Stimulated activated CD4-positive, alpha-beta T cell treated with anti-CD3 and anti-CD28 coated beads, Interleukin-12 subunit alpha, Interleukin-12 subunit beta, amount 100 ng/mL, for 24 hours (primary cell): ENCODE results near the gene VPS37D.

Experiments used
- DNase-seq, 2 experiments: peaks; one replicate each; pipeline ENCODE4 v3.0.0-alpha.2; 2020; ENCODE audit warnings: low read depth in 2 of 2

Gene VPS37D

GRCh38 chr7:73680501-73680900, 12.9 kb downstream of the VPS37D start:
- no peak for DNase-seq

GRCh38 chr7:73681031-73681430, 13.4 kb downstream of the VPS37D start:
- DNase-seq, result no peak

DNA sequence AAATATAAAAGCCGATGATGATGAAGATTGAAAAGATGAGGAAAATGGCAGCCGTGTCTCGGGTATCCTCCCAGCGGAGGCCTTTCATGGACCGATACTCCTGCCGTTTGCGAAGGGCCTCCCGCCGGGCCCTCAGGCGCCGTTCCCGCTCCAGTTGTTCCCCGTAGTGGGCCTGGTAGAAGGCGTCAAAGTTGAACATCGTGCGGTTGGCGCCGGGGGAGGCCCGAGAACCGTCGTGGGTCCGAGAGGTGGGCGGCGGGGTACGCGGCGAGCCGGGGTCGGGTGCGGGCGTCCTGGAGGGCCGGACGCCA, 15.1 kb downstream of the VPS37D start:
- DNase-seq, result no peak

DNA sequence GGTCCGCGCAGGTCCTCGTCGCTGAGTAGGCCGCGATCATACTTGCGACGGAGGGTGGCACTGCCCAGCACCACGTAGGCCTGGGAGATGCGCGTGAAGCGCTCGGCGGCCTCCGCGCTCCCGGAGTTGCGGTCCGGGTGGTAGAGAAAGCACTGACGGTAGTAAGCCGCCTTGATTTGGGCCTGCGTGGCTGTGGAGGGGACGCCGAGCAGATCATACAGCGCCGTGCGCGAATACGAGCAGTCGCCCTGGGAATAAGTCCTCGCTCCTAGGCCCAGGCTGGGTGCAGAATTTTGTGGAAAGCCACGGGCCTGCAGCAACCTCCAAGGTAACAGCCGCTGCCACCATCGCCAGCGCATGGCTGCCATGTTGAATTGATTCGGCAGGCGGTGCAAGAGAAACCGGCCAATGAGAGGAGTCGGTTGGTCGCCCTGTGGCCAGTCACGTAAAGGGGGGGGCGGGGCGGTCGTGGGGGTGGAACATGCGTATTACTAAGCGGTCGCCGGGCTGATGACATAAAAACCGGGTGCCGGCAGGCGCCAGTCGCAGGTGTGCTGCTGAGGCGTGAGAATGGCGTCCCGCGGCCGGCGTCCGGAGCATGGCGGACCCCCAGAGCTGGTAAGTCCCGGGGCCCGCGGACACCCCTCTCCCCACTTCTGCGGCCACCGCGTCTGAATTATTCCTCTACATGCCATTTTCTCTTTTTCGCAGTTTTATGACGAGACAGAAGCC, 15.6 kb downstream of the VPS37D start, which contains the start of the genes BUD23 and DNAJC30:
Gene BUD23, plus strand, starts transcription at position 542 of the 732 bp plus-strand sequence. Its CDS starts 29 bp downstream, at position 571.
Gene DNAJC30, minus strand, starts transcription at position 398 of the 732 bp plus-strand sequence. Its CDS starts 30 bp downstream, at position 368.
- peak; percentile 97 to 98 for DNase-seq

DNA sequence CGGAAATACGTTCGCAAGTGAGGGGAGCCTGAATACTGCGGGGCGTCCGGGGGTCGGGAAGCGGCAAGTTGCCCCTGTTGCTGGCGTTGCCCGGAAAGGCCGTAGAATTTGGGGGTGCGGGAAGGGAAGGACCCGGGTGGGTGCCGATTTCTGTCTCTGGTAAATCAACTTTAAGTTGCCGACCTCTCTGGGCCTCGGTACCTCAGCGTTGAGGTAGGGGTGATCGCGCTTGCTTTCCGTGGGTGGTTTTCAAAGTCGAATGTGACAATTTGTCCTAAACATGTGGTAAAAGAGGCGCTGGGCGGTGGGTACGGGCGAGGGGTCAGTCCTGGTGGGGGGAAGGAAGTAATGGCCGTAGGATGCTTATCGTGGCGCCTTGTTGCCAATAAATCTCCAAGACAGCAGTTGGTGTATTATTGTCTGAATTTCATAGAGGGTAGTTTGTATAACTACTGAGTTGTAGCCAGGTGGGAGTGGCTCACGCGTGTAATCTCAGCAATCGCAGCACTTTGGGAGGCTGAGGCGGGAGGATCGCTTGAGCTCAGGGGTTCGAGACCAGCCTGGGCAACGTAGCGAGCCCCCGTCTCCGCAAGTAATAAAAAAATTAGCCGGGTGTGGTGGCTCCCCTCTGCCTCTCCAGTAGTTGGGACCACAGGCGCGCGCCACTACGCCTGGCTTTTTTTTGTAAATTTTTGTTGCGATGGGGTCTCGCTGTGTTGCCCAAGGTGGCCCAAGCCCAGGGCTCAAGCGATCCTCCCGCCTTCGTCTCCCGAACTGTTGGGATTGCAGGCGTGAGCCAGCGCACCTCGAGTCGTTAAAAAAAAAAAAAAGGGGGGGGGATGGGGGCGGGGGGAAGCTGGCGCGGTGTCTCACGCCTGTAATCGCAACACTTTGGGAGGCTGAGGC, 16.4 kb downstream of the VPS37D start:
- DNase-seq, result no peak

- DNase-seq, result no peak
Measured at GRCh38 chr7:73685311-73685710, 17.7 kb downstream of the VPS37D start.

DNA sequence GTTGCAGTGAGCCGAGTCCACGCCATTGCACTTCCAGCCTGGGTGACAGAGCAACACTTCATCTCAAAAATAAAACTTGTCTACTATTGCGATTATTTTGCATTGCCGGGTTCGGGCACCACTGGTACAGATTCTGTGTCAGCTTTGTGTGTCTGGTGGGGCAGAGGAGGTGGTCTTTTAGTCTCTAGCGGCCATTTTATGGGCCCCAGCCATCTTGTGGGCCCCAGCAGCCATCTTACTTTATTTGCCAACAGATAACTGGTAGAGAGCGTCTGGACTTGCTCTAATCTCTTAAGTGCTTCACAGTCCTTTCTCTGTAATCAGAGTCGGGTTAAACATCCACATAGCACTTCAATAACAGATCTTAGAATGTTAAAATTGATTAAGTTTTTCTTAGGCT, 20.7 kb downstream of the VPS37D start:
- no peak for DNase-seq

DNA sequence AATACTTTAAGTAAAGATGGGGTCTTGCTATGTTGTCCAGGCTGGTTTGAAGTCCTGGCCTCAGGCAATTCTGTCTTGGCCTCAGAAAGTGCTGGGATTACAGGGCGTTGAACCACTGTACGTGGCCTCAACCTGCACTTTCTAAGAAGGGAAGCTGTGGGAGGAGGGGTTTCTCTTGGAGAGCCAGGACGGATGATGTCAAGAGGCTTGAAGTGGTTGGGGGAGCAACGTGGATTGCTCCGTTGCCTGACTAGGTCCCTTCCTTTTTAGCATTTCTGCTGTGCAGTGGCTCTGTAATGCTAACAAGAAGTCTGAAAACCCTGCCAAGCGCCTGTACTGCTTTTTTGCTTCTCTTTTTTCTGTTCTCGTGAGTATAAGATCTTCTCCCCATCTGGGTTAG, 23.0 kb downstream of the VPS37D start:
- no peak for DNase-seq

DNA sequence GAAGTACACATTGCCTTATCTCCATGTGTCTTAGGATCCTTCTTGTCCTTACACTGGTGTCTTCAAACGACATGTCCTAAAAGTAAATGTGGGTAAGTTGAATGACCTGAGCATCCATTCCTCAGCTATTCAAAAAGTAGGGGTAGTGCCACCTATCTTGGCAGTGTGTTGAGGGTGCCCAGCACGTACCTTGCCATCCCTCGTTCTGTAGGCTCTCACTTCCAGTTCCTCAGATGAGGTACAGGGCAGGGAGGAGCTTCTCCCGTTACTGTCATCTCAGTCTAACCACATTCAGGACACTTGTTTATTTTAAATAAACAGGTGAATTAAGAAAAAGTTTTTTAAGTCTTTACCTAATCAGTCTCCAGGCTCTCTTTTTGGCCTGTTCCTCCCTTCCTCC, 28.7 kb downstream of the VPS37D start:
- DNase-seq, result no peak

DNA sequence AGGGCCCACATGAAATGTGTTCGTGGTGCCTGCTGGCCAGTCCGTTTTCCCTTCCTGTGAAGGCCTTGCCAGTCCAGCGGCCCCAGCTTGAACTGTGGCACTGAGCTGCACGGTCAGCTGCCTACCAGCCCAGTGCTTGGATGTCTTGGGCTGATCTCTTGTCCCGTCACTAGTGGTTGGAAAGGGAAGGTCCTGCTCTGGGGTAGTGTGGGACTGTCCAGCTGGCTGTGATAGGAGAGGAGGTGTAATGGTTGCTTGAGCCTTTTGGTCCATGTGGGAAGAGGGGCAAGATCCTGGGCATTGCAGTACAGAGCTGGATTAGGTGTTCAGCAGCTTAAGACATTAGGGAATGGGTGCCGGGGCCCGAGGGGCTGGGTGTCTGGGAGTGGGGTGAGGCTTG, 30.8 kb downstream of the VPS37D start:
- no peak for DNase-seq

DNA sequence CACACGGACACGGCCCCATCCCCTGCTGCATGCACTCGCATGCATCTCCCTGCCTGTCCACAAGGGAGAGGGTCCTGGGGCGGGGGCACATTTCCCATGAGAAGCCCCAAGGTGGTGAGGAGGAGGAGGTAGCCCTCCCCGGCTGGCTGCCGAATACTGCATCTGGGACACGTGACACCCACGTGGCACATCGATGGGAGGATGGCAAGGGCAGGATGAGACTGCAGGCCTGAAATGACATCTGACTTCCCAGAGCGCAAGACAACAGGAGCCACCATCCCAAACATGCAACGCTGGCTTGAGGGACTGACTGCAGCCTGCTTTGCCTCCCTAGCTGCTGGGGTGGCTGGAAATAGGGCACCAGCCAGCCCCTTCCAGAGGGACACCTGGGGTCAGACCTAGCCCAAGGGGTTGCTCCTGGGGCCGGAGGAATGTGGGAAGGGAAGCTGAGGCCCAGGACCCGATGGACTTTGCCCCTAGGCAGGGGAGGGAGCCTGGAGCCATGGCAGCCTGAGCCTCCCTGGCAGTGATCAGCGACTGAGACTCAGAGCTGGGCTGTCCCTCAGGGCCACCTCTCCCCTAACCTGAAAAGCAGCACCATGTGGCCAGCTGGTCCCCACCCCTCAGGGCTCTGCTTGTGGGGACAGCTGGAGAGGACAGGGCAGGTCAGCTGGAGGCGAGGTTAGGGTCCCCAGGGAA, 31.9 kb downstream of the VPS37D start:
- DNase-seq, result no peak

DNA sequence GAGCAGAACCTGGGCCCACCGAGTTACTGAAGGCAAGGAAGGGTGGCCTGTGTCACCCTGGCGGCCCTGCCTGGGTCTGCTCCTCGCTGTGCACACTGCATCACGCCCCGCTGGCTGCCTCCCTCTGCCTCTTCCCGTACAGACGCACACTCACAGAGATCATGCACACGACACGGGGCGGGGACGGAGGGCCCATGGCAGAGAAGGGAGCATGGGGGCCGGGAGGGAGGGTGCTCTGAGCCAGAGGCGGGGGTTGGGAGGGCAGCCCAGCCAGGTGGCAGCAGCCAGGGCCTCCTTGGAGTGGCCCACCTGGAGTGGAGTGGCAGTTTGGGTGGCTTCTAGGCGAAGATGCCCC, 32.4 kb downstream of the VPS37D start:
- DNase-seq, result no peak

- DNase-seq, result no peak
Measured at GRCh38 chr7:73700581-73701134, 33.0 kb downstream of the VPS37D start.

DNA sequence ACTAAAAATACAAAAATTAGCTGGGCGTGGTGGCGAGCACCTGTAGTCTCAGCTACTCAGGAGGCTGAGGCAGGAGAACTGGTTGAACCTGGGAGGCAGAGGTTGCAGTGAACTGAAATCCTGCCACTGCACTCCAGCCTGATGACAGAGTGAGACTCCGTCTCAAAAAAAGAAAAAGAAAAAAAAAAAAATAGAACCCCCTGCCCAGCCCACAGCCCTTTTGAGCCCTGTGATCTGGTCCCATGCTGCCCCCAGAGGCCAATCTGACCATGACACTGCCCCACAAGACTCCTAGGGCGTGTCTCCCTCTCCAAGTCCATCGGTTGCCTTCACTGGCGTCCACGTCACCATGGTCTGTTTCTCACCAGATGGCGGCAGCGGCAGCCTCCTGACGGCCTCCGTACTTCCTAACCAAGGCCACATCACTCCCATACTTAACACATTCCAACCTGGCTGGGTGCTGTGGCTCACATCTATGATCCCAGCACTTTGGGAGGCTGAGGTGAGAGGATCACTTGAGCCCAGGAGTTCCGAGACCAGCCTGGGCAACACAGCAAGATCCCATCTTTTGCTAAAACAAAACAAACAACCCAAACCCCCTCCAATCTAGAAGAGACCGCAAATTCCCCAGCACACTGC, 33.8 kb downstream of the VPS37D start:
- DNase-seq, result no peak

GRCh38 chr7:73702226-73702625, 34.6 kb downstream of the VPS37D start:
- DNase-seq, result no peak

DNA sequence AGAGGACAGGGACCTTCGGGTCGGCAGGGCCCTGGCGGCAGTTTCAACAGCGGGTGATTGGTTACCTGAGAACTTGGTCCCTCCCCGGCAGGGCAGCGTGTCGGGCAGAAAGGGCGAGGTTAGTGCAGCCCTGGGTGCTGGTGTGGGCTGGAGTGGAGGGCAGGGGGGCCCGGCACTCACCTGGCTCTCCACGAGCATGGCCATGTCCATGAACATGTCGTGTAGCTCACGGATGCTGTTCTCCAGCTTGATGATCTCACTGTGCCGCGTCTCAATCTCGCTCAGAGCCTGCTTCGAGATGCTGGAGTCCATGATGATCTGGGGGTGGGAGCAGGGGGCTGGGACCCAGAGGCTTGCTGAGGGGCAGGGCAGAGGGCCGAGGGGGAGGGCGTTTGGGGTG, 35.0 kb downstream of the VPS37D start:
- no peak for DNase-seq

DNA sequence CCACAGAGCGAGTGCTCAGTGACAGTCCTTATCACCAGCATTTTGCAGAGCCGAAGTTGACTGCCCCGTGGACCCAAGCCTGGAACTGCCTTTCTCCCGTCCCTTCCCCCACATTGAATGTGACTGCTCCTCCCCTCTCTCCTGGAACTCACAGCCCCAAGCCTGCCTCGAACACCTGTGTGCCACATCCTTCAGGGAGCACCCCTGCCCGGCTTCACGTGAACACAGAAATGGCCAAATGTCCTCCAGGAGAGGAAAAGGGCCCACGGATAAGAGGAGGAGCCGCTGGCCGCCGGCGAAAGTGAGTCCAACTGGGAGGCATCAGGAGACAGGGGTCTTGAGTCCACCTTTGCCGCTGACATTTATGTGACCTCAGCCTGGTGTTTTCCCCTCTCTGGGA, 35.6 kb downstream of the VPS37D start:
- no peak for DNase-seq

- no peak for DNase-seq
Measured at GRCh38 chr7:73703757-73704639, 36.4 kb downstream of the VPS37D start.

- DNase-seq, result no peak
Measured at GRCh38 chr7:73704640-73705550, 37.3 kb downstream of the VPS37D start.

- no peak for DNase-seq
Measured at GRCh38 chr7:73705551-73705920, 37.9 kb downstream of the VPS37D start.
